ENCODE results near the gene CYB561D2.

CYB561D2 gene

GRCh38 chr3:50369012-50369670, 18.5 kb downstream of the CYB561D2 start:
- DNase-seq = no peak

- peak; percentile 83 for DNase-seq
Measured at GRCh38 chr3:50370594-50370993, 19.9 kb downstream of the CYB561D2 start.

DNA sequence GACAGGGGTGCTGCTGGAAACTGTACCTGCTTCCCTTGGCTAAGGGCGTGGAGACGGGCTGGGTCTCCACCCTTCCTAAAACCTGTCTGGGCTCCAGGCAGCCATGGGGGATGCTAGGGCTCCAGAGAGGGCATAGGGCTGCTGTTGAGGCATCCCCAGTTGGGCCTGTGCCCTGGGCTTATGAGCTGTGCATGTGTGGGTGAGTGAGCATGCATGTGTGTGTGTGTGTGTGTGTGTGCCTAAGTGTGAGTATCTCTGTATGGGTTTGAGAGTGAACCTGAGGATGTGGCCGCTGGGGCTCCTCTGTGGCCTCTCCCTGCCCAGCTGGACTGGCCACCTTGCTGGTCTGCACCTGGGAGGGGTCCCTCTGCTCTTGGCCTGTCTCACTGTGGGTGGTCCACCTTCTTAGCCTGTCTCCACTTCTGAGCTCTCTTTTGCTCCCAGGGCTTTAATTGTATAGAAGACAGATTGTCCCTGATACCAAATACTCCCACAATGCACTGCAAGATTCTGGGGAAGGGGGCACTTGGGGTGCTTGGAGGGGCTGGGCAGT, 20.5 kb downstream of the CYB561D2 start:
- DNase-seq = no peak

DNA sequence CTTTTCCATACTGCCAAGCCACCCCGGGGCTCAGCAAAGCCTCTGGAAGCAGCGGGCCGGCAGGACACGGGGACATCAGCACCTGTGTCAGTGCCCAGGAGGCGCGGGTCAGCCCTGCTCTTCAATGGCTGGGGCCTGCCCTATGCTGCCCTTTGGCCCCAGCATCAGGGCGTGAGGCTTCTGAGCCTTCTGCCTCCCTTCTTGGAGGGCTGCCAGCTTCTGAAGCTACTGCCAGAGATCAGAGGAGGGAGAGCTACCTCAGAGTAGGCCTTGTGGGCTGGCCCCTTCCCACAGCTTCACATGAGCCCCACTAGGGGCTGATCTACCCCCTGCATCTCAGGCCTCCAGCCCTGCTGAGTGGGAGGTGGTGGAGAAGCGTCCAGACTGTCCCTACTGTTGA, 21.7 kb downstream of the CYB561D2 start:
- DNase-seq = no peak

DNA sequence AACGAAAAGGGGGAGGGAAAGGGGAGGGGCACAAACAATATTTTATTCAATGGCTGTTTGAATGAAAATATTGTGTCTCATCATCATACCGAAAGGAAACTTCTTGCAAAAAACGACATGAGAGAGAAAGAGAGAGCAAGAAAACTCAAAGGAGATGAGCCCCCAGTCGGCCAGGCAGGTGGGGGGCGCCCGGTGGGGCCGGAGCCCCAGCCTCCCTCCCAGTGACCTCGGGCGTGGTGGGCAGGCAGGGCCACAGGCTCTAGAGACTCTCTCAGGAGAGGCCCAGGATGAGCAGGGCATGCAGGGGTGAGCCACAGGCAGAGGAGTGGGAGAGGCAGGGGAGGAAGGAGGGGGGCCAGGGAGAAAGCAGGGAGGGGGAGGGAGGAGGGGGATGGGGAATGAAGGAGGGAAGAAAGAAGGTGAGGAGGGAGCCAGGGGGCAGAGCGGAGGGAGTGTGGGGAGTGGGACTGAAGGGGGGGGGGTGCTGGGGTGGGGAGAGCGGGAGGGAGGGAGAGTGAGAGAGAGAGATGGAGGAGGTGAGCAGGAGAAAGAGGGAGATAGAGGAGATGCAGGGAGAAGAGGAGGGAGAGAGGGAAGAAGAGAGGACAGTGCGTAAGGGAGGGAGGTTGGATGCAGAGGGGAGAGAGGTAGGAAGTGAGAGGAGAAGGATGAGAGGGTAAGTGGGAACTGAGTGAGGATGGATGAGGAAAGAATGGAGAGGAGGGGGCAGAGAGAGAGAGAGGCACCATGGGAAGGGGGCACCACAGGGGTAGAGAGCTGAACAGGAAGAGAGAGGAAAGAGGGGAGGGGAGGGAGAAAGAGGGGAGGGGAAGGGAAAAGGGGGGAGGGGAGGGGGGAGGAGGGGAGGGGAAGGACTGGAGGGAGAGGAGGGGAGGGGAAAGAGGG, 22.7 kb downstream of the CYB561D2 start:
- no peak for DNase-seq

- DNase-seq = no peak
Measured at GRCh38 chr3:50374363-50375257, 23.9 kb downstream of the CYB561D2 start.

DNA sequence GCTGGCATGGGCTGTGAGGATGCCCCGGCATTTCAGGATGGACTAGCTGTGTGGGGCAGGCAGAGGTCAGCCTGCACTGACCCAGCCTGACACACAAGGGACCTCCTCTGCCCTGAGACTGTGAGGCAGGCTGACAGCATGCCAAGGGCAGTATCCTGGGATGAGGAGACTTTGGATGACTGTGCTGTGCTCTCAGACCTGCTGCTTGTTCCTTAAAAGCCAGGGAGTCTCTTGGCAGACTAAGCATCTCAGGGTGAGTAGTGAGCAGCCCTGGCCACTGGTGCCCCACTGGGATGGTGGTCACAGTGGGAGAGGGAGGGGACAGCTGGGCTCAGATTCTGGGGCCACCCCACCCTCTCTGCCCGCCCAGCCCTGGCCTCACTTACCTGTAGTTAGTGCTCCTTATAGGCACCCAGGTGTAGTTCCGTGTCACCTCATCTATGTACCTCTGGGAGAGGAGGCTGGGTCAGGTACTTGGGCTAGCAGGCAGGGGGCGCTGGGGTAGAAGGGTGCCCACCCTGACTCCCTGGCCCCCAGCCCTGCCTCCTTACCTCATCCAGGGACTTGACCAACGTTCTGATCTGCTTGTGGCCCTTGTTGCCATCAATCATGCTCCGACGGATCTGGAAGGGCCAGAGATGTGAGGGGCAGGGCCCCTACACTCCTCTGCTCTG, 24.7 kb downstream of the CYB561D2 start:
- DNase-seq = peak; percentile 82

DNA sequence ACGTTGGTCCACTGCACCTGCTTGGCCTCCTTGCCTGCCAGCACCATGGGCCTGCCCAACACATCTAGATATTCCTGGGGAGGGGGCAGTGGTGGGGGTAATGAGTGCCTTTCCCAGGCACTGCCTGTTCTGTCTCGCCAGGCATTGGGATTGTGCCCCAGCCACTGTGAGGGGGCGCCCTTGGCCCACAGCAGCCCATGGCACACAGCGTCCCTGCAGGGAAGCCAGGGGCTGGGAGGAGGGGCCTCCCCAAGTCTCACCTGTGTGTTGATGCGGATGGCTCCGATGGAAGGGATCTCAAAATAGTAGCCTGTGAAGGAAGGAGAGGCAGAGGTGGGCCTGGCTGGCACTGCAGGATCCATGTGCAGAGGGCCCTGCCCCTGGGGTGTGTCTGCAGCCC, 27.4 kb downstream of the CYB561D2 start:
- no peak for DNase-seq

- DNase-seq = no peak
Measured at GRCh38 chr3:50378757-50379156, 28.1 kb downstream of the CYB561D2 start.

GRCh38 chr3:50380405-50381085, 29.9 kb downstream of the CYB561D2 start:
- no peak for DNase-seq

GRCh38 chr3:50381383-50381782, 30.7 kb downstream of the CYB561D2 start:
- no peak for DNase-seq

DNA sequence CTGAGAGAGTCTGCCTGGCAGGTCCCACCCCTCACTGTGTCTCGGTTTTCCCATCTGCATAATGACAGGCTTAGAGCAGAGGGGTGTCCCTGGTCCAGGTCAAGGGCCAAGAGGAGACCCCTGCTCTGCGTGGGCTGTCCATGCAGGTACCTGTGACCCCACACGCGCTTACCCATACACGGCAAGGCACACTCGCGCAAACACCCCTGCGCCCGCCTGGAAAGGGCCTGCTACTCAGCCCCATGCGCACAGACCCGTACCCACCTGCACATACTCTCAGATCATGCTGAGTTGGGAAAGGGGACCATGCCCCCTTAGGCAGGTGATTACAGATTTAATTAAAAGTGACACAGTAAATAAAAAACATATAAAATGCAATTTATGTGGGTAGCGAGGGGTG, 32.1 kb downstream of the CYB561D2 start:
- no peak for DNase-seq

- DNase-seq = no peak
Measured at GRCh38 chr3:50383750-50384149, 33.1 kb downstream of the CYB561D2 start.

GRCh38 chr3:50385754-50386153, 35.1 kb downstream of the CYB561D2 start:
- DNase-seq = no peak

DNA sequence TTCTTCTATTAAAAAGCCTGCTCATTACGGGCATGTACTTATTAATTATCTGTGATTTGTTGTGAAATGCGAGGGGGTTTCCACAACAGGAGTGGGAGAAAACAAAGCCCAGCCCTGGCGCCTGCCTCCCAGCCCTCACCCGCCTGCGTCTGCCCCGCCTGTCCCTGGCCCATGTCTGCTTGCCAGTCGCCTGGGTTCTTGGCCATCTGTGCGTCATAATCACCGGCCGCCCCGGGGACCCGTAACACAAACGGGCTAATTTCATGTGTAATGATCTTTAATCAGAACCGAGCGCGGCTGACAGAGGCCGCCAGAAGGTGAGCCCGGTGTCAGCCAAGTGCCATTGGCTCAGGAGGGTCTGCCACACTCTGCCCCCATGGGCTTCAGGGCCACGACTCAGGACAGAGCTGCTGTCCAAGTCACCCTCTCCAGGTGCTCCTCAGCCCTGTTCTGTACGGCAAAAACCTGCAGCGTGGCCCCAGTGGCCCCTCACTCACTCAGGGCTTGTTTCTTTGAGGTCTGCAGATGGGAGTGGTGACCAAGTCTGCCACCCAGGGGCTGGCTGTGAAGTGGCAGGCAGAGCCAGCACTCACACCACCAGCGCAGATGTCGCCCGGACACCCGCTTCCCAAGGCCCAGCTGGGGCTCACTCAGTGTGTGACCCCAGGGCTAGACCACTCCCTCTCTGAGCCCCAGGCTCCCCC, 37.5 kb downstream of the CYB561D2 start:
- DNase-seq = peak; percentile 96

DNA sequence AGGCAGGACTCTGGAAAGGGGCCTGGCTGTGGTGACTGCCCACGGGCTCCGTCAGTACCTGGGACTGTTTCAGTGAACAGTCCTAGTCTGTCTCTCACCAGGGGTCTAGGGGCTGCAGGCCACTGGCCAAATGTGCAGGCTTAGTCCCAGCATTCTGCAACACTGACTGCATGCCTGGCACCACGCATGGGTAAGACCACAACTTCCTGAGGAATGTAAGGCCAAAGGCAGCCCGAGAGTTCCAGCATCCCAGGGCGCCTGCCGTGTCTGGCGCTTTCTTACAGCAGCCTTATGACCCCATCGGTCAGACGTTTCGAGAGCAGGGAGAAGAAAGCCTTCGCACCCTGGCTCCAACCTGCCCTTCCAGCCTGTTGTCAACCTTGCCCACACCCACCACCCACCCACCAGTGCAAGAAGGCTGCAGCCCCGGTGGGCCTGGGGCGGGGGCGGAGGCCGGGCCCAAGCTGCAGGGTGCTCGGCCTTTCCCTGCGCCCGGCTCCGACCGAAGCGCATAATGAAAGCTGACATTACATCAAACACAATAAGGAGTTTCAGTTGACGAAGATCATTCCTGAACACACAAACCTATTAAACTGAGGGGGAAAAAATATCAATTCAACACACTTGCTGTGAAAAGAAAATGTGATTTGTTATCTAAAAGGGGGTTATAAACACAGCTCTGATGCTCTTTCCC, 38.2 kb downstream of the CYB561D2 start:
- no peak for DNase-seq

GRCh38 chr3:50389414-50389767, 38.7 kb downstream of the CYB561D2 start:
- no peak for DNase-seq

GRCh38 chr3:50390508-50391224, 40.0 kb downstream of the CYB561D2 start:
- no peak for DNase-seq

DNA sequence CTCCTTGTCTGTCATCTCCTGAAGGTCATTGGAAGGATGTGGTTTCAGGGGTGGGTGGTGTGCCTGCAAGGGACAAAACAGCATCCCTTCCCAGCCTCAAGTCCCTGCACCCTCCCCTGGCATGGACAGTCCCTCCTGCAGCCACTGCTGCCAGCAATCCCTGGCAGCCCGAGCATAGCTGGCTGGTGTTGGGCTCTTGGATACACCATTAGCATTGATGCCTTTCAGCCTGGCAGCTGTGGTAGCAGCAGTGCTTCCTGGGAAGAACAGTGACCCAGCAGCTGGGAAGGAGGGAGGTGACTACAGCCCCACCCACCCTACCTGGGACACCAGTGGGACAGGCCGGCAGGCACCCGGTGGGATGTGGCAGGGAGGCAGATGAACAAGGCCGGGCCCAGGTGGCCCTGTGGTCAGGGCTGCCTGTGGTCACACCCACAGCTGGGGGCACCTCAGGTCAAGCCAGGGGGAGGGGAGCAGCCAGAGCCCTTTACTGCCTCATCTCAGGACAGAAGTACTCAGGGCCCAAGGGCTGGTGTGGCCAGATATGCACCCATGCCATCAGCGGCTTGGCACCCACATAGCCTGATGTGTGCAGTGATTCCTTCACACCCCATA, 41.5 kb downstream of the CYB561D2 start:
- no peak for DNase-seq

All from 8988T (cell line).